ENCODE measurements around the gene POU2F2.

DNA sequence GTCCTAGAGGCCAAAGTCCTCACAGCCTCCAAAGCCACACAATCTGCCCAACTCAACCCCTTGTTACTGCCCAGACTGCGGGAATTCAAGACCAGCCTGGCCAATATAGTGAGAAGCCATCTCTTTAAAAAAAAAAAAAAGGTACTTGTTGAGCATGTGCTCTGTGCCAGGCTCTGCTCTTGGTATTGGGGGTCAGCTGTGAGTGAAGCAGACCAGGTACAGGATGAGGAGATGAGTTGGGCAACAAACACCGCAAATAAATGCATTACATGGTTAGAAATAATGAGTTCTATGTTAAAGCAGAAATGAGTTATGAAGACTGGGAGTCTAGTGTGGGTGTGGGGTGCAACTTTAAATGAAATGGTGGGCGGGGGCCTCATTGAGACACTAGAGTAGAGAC lies 72.1 kb downstream of the POU2F2 start:
- TF ChIP-seq POLR2A (IDR thresholded peaks at IDR 0.05): no peak
- TF ChIP-seq, protein P1, sequence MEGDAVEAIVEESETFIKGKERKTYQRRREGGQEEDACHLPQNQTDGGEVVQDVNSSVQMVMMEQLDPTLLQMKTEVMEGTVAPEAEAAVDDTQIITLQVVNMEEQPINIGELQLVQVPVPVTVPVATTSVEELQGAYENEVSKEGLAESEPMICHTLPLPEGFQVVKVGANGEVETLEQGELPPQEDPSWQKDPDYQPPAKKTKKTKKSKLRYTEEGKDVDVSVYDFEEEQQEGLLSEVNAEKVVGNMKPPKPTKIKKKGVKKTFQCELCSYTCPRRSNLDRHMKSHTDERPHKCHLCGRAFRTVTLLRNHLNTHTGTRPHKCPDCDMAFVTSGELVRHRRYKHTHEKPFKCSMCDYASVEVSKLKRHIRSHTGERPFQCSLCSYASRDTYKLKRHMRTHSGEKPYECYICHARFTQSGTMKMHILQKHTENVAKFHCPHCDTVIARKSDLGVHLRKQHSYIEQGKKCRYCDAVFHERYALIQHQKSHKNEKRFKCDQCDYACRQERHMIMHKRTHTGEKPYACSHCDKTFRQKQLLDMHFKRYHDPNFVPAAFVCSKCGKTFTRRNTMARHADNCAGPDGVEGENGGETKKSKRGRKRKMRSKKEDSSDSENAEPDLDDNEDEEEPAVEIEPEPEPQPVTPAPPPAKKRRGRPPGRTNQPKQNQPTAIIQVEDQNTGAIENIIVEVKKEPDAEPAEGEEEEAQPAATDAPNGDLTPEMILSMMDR (IDR thresholded peaks at IDR 0.05): no peak

Data from adrenal gland (tissue), 5 donors.